H1 (cell line): ENCODE data around the gene NECTIN2.

Source experiments
- CBX8 ChIP-seq: fragments of 300-800, 300-1000 bp; sonication (generic); IDR thresholded peaks from 2 replicates; pipeline ENCODE4 v1.7.1; 2016; ENCODE audit warnings: low read depth, low read length, borderline replicate concordance
- CHD1 ChIP-seq: IDR thresholded peaks from 2 replicates; pipeline ENCODE4 v1.6.1; 2012; ENCODE audit warnings: low read depth, low read length, improper control_type of control experiment
- EP300 ChIP-seq, 2 experiments: IDR thresholded peaks; 1 replicate in 1 of 2; 2 replicates in 1 of 2; pipeline ENCODE4 v1.6.1; 2011 to 2012; ENCODE audit warnings: low read depth in 2 of 2, low read length in 2 of 2, mild to moderate bottlenecking in 2 of 2, borderline replicate concordance in 1 of 2, inconsistent platforms in 1 of 2, moderate library complexity in 1 of 2
- EZH2 ChIP-seq: fragments of 200-600 bp; sonication (generic); IDR thresholded peaks from 2 replicates; pipeline ENCODE4 v1.7.1; 2012; ENCODE audit warnings: low read depth, mild to moderate bottlenecking, moderate library complexity, low read length, inconsistent platforms; ENCODE audit not compliant: severe bottlenecking
- POLR2A ChIP-seq, 2 experiments: IDR thresholded peaks; 1 replicate in 1 of 2; 2 replicates in 1 of 2; pipeline ENCODE4 v1.6.1; 2011; ENCODE audit warnings: low read depth in 2 of 2, low read length in 2 of 2, mild to moderate bottlenecking in 2 of 2; ENCODE audit errors: control extremely low read depth in 1 of 2
- POLR2AphosphoS5 ChIP-seq: IDR thresholded peaks from 2 replicates; pipeline ENCODE4 v1.6.1; 2011; ENCODE audit warnings: low read depth, low read length
- RAD21 ChIP-seq, 2 experiments: IDR thresholded peaks in 1 of 2; conservative IDR thresholded peaks in 1 of 2; 2 replicates each; pipeline ENCODE4 v1.6.1; 2011; ENCODE audit warnings: low read depth in 2 of 2, low read length in 2 of 2, improper control_type of control experiment in 1 of 2, inconsistent platforms in 1 of 2, mild to moderate bottlenecking in 1 of 2, moderate library complexity in 1 of 2
- RFX5 ChIP-seq: IDR thresholded peaks from 2 replicates; pipeline ENCODE4 v1.6.1; 2011; ENCODE audit warnings: low read depth, low read length, improper control_type of control experiment, borderline replicate concordance
- SP2 ChIP-seq: IDR thresholded peaks from 2 replicates; pipeline ENCODE4 v1.6.1; 2012; ENCODE audit warnings: mild to moderate bottlenecking, low read length, inconsistent platforms
- YY1 ChIP-seq: IDR thresholded peaks from 2 replicates; pipeline ENCODE4 v1.6.1; 2011; ENCODE audit warnings: low read depth, mild to moderate bottlenecking, low read length
- ZNF274 ChIP-seq: IDR thresholded peaks from 2 replicates; pipeline ENCODE4 v1.7.0; 2012; ENCODE audit warnings: low read length, borderline replicate concordance; ENCODE audit errors: extremely low read depth
- TF ChIP-seq, protein P1 (sequence below): IDR thresholded peaks from 2 replicates; pipeline ENCODE4 v1.6.1; 2011; ENCODE audit warnings: low read length, improper control_type of control experiment
- TF ChIP-seq, protein P2 (sequence below), 3 experiments: IDR thresholded peaks; 1 replicate in 2 of 3; 2 replicates in 1 of 3; pipeline versions ENCODE4 v1.5.1 to v1.6.1; 2011; ENCODE audit warnings: low read length in 3 of 3, mild to moderate bottlenecking in 3 of 3, inconsistent platforms in 2 of 3, low read depth in 1 of 3, moderate library complexity in 1 of 3; ENCODE audit not compliant: insufficient read depth in 1 of 3; ENCODE audit errors: control extremely low read depth in 1 of 3

DNA sequence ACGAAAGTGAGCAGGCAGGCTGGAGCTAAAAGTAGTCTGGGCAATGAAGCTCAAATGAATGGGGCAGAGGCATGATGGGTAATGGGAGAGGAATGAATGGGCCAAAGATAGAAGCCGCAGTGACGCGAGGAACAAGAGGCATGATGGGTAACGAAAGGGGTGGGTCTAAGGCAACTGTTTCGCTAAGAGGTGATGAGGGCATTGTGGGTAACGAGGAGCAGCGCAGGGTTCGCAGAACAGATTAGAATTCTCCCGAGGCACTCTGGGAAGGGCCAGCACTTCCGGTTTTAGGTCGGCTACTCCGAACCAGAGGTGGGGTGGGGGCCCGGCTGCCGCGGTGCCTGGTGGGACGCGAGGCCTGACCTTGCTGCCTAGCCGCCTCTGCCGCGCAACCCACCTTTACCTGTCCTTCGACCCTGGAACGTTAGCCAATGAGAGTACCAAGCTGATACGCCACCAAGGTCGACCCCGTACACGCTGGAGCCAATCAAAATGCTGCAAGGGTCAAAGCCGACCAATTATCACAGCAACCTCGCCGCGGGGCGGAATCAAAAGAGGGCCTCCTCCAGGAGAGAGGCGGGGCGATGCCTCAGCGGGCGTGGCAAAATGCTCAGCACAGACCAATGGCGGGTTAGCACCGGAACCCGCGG is 44.4 kb downstream of the NECTIN2 start:
- TF ChIP-seq, protein P1, sequence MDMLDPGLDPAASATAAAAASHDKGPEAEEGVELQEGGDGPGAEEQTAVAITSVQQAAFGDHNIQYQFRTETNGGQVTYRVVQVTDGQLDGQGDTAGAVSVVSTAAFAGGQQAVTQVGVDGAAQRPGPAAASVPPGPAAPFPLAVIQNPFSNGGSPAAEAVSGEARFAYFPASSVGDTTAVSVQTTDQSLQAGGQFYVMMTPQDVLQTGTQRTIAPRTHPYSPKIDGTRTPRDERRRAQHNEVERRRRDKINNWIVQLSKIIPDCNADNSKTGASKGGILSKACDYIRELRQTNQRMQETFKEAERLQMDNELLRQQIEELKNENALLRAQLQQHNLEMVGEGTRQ: no peak
- TF ChIP-seq, protein P2, sequence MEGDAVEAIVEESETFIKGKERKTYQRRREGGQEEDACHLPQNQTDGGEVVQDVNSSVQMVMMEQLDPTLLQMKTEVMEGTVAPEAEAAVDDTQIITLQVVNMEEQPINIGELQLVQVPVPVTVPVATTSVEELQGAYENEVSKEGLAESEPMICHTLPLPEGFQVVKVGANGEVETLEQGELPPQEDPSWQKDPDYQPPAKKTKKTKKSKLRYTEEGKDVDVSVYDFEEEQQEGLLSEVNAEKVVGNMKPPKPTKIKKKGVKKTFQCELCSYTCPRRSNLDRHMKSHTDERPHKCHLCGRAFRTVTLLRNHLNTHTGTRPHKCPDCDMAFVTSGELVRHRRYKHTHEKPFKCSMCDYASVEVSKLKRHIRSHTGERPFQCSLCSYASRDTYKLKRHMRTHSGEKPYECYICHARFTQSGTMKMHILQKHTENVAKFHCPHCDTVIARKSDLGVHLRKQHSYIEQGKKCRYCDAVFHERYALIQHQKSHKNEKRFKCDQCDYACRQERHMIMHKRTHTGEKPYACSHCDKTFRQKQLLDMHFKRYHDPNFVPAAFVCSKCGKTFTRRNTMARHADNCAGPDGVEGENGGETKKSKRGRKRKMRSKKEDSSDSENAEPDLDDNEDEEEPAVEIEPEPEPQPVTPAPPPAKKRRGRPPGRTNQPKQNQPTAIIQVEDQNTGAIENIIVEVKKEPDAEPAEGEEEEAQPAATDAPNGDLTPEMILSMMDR (IDR thresholded peaks at IDR 0.05; ENCODE audit: control extremely low read depth in 1 of 3, insufficient read depth in 1 of 3, low read depth in 1 of 3, low read length in 3 of 3): no peak
- TF ChIP-seq SP2 (no peak; the same call in 1 of the 2 replicates), YY1 (no peak; the same call in 1 of the 2 replicates), CHD1 (no peak), POLR2A (IDR thresholded peaks at IDR 0.05; ENCODE audit: control extremely low read depth in 1 of 2, low read depth in 2 of 2, low read length in 2 of 2) (peak; percentile 83 to 92), RAD21 (IDR thresholded peaks at IDR 0.05 in 1 of 2, conservative IDR thresholded peaks at IDR 0.05 in 1 of 2; ENCODE audit: low read depth in 2 of 2, low read length in 2 of 2) (no peak), CBX8 (no peak), EZH2 (no peak), ZNF274 (no peak), RFX5 (no peak), EP300 (IDR thresholded peaks at IDR 0.05; ENCODE audit: borderline replicate concordance in 1 of 2, low read depth in 2 of 2, low read length in 2 of 2) (no peak), POLR2AphosphoS5 (peak; percentile 98)
